GM10248 (cell line): ENCODE results near the gene ASB16.
"Not testable (repeated sequence)": the region's sequence is repeated elsewhere in the genome, so short reads cannot be mapped to it uniquely, and the experiment has no call there.

Experiments
- CTCF ChIA-PET: fragments of 300-600 bp; sonication (Branson Sonifier 250); formaldehyde crosslinking; extraction: SDS; loops from one replicate; lab custom pipeline; 2021; ENCODE audit warnings: antibody characterized with exemption; lab: Yijun Ruan, JAX
- POLR2A ChIA-PET: fragments of 350-650 bp; sonication (Branson Sonifier 250); formaldehyde crosslinking; extraction: SDS; loops from one replicate; lab custom pipeline; 2020; ENCODE audit warnings: antibody characterized with exemption; lab: Yijun Ruan, JAX
- DNase-seq: peaks from one replicate; pipeline ENCODE4 v3.0.0; 2012; ENCODE audit errors: extremely low spot score
- TF ChIP-seq, protein P1 (sequence below): IDR thresholded peaks from 2 replicates; pipeline ENCODE4 v1.5.1; 2012; ENCODE audit warnings: mild to moderate bottlenecking, low read depth; ENCODE audit errors: extremely low read depth, missing control alignments, control extremely low read depth

The ASB16 gene

DNA sequence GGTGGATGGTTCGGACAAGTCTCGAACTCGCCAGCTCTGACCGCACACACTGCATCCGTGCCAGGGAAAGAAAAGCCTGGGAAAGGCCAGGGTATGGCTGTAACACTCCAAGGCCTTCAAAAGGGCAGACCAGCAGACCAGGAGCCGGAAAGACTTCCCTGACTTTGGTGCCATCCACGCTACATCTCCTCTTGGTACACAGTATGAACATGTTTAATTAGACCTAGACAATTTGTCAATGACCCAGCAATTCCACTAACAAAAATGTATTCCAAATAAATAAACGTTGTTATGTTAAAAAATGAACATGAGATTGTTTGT is 46.4 kb upstream of the ASB16 start:
- DNase-seq = no peak
- ChIA-PET POLR2A (interaction anchor here (0.9 to 2.7 kb wide), 5 partner anchors 10 to 763 kb away, joined by 3 to 18 read pairs (median 4); no protein-coding TSS in a partner anchor), CTCF (interaction anchor here (0.7 to 2.6 kb wide), 15 partner anchors 10 to 163 kb away, joined by 3 to 17 read pairs (median 6); partner anchors contain the start of genes HROB and TMUB2)
- TF ChIP-seq, protein P1, sequence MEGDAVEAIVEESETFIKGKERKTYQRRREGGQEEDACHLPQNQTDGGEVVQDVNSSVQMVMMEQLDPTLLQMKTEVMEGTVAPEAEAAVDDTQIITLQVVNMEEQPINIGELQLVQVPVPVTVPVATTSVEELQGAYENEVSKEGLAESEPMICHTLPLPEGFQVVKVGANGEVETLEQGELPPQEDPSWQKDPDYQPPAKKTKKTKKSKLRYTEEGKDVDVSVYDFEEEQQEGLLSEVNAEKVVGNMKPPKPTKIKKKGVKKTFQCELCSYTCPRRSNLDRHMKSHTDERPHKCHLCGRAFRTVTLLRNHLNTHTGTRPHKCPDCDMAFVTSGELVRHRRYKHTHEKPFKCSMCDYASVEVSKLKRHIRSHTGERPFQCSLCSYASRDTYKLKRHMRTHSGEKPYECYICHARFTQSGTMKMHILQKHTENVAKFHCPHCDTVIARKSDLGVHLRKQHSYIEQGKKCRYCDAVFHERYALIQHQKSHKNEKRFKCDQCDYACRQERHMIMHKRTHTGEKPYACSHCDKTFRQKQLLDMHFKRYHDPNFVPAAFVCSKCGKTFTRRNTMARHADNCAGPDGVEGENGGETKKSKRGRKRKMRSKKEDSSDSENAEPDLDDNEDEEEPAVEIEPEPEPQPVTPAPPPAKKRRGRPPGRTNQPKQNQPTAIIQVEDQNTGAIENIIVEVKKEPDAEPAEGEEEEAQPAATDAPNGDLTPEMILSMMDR = no peak

DNA sequence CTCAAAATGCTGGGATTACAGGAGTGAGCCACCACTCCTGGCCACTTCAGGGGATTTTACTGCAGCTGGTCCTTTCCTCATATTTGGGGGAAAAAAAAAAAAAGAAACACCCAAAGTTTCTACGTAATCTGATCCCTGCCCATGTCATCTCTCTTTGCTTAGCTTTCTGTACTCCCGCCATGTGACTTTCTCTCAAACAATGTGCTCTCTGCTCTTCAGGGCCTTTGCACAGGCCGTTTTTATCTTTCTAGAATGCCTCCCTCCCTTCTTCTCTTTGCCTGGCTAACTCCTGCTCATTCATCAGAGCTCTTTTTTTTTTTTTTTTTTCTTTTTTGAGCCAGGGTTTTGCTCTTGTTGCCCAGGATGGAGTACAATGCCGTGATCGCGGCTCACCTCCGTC is 42.1 kb upstream of the ASB16 start:
- DNase-seq = no peak
- TF ChIP-seq, protein P1 = no peak
- CTCF ChIA-PET = interaction anchor here (0.9 to 1.8 kb wide), 6 partner anchors 9 to 87 kb away, joined by 3 to 4 read pairs (median 4); partner anchors contain the start of gene G6PC3
- POLR2A ChIA-PET = no interaction called here

DNA sequence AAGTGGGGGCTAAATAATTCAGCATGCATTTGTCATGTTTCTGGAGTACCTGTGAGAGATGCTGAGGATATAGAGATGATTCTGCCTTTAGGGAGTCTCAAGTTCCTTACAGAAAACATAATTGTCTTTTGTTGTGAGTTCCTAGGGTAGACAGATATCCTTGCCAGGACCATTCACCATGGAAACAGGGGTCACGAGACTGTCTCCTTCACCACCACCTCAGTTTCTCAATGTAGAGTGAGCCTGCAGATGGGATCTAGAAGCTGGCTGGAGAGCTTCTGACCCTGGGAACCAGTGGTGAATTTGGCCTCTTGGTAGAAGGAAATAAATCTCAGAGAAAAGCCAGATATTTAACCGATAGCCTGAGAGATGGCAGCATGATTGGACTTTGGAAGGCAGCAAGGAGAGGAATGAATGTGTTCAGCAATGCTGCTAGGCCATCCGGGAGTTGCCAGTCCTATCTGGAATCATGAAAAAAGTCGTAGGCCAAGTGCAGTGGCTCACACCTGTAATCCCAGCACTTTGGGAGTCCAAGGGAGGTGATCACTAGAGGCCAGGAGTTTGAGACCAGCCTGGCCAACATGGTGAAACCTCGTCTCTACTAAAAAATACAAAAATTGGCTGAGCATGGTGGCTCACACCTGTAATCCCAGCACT is 39.7 kb upstream of the ASB16 start:
- TF ChIP-seq, protein P1 = no peak
- no peak for DNase-seq
- ChIA-PET POLR2A (no interaction called here), CTCF (no interaction called here)

DNA sequence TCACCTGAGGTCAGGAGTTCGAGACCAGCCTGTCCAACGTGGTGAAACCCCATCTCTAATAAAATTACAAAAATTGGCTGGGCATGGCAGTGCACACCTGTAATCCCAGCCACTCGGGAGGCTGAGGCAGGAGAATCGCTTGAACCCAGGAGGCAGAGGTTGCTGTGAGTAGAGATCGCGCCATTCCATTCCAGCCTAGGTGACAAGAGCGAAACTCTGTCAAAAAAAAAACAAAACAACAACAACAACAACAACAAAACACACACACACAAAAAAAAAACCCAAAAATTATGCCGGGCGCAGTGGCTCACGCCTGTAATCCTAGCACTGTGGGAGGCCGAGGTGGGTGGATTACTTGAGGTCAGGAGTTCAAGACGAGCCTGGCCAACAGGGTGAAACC is 39.1 kb upstream of the ASB16 start:
- CTCF ChIA-PET = interaction anchor here (1.4 kb wide), 1 partner anchor 15 kb away, joined by 3 read pairs; no protein-coding TSS in a partner anchor
- DNase-seq, POLR2A ChIA-PET: not testable (repeated sequence)

DNA sequence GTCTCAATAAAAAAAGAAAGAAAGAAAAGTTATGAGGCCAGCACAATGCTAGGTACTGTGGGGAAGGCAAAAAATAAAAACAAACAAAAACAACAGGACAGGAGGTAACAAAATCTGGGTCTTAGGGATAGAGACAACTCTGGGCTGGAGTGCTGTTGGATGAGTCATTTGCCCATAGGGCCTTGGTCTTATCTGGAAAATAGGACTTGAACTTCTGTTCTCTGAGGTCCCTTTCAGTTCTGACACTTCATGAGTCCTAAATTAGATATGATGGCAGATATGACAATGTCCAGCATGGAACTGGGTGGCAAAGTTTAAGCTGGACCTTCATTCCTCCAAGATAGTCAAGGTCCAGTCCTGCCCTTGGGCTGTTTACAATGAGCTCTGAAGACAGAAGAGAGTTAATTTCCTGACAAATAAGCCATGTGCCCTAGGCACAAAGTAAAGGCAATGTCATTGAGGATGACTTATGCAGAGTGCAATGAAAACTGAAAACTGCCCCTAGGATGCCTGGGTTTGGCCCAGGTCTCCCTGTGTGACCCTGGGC is 38.2 kb upstream of the ASB16 start:
- no peak for DNase-seq
- CTCF ChIA-PET = interaction anchor here (1.0 to 4.0 kb wide), 5 partner anchors 9 to 188 kb away, joined by 3 to 17 read pairs (median 3); partner anchors contain the start of gene HDAC5
- POLR2A ChIA-PET = interaction anchor here (0.7 kb wide), 1 partner anchor 188 kb away, joined by 3 read pairs; no protein-coding TSS in a partner anchor
- TF ChIP-seq, protein P1 = no peak

DNA sequence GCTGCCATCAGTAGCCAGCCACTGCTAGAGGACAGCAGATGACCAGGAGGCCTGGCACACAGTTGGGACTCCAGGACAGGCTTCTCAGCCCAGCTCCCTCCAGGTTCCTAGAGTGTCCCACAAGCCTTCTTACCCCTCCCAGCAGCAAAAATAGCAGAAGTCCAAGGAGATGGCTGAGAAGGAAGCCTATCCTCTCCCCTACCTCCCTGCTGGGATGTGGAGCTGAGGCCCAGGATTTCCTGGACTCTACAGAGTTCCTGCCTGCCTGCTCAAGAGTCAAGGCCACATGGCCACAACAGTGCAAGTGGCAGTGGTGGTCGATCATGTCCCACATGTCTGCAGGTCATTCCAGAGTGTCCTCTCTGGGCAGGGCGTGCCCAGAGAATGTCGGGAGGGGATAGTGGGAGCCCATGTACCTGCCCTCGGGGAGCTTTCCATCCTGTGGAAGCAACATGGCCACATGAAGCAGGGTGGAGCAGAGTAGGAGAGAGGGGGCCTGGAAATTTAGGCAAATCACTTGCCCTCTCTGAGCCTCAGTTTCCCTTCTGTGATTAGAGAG is 36.5 kb upstream of the ASB16 start:
- DNase-seq = no peak
- CTCF ChIA-PET = interaction anchor here (1.1 to 4.0 kb wide), 4 partner anchors 10 to 68 kb away, joined by 3 to 17 read pairs (median 4); partner anchors contain the start of gene HDAC5
- POLR2A ChIA-PET = interaction anchor here (1.0 kb wide), 1 partner anchor 11 kb away, joined by 3 read pairs; the partner anchor contains the start of gene HDAC5
- TF ChIP-seq, protein P1 = no peak
